ENCODE measurements around the gene CACTIN.

GRCh38 chr19:3590991-3591659 is 35.5 kb downstream of the CACTIN start:
- TF ChIP-seq SRF (IDR thresholded peaks at IDR 0.05; ENCODE audit: low read depth, low read length) (no peak), CTCF (IDR thresholded peaks at IDR 0.05; ENCODE audit: control extremely low read depth in 1 of 3, insufficient read depth in 1 of 3, low read depth in 1 of 3, low read length in 3 of 3) (no peak), RAD21 (IDR thresholded peaks at IDR 0.05 in 1 of 2, conservative IDR thresholded peaks at IDR 0.05 in 1 of 2; ENCODE audit: low read depth in 2 of 2, low read length in 2 of 2) (no peak)
